ENCODE data around the gene CACNA2D4. TPM values are rescaled to one million over a fixed set of nuclear protein-coding genes. Genes with fewer than 3 reads are reported as not detected.

The CACNA2D4 gene
- total and polyA plus RNA-seq, 11 donors: 0.10 to 9.0 (median 1.2) TPM

- H3K4me1 ChIP-seq: peaks cover 8 to 46% (median 27%) of the 10 kb centered on the region in 12 donors
- no peak for ATAC-seq
- peak in 2 of 5 donors; percentile 20 to 39 for DNase-seq
- intact Hi-C loops (cut with DNase I): loop anchor here in 8 of 10 donors (5.0 to 10.0 kb wide), 8 partner anchors 233 to 990 kb away; partner anchors contain the start of gene CACNA1C (in 1 of the 8)
- no peaks in the 10 kb centered on the region for H3K36me3 ChIP-seq
- peak overlapping the region in 11 of 12 donors; percentile 6 to 86 (median 63) for H3K27ac ChIP-seq
- H3K27me3 ChIP-seq: no peaks in the 10 kb centered on the region
- H3K9me3 ChIP-seq: no peaks in the 10 kb centered on the region
- WGBS, 4 donors: 74 to 83% (median 80%) methylated on average over 13 to 15 of the region's 15 CpGs
- TF ChIP-seq POLR2A (IDR thresholded peaks at IDR 0.05): no peak
- TF ChIP-seq, protein P1, sequence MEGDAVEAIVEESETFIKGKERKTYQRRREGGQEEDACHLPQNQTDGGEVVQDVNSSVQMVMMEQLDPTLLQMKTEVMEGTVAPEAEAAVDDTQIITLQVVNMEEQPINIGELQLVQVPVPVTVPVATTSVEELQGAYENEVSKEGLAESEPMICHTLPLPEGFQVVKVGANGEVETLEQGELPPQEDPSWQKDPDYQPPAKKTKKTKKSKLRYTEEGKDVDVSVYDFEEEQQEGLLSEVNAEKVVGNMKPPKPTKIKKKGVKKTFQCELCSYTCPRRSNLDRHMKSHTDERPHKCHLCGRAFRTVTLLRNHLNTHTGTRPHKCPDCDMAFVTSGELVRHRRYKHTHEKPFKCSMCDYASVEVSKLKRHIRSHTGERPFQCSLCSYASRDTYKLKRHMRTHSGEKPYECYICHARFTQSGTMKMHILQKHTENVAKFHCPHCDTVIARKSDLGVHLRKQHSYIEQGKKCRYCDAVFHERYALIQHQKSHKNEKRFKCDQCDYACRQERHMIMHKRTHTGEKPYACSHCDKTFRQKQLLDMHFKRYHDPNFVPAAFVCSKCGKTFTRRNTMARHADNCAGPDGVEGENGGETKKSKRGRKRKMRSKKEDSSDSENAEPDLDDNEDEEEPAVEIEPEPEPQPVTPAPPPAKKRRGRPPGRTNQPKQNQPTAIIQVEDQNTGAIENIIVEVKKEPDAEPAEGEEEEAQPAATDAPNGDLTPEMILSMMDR (IDR thresholded peaks at IDR 0.05): no peak
- no peak overlapping the region for H3K4me3 ChIP-seq
Measured at GRCh38 chr12:1794440-1795090, 123.9 kb downstream of the CACNA2D4 start.

DNA sequence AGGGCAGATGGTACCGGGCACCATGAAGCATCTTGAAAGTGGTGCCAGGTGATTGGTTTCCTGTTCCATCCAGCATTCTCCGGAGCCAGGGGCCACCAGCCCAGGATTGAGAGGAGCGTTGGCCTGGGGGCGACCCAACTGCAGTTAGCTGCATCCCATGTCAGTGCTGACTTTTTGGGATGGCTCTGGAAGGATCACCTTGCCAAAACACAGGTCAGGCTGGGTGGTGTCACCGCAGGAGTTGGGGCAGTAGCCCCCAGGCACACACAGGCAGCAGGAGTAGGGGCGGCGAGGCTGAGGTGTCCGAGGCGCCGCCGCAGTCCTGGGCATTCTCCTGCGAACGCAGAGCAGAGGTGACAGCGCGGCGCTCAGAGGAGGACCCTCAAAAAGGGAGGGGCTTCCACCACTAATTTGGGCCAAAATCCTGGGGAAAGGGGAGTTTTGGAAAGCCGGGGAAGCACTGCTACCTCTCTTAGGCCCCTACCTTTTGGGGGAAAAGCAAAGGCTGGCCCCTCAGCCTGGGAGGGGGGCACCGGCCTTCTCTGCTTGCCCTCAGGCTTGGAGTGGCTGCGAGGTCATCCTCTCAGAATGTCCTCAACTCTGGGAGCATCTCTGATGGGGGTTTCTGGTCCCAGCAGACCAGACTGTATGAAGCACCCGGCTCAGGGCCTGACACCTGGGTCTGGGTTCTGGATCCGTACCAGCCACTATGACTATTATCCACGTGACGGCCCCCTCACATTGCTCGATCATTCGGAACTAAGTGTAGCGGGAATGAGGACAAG is 124.8 kb downstream of the CACNA2D4 start:
- H3K4me1 ChIP-seq: peaks cover 8 to 46% (median 27%) of the 10 kb centered on the region in 12 donors
- no peak for TF ChIP-seq POLR2A (IDR thresholded peaks at IDR 0.05)
- TF ChIP-seq, protein P1 (IDR thresholded peaks at IDR 0.05): no peak
- H3K27ac ChIP-seq: peak overlapping the region in 10 of 12 donors; percentile 2 to 86 (median 59)
- WGBS, 4 donors: 90 to 95% (median 91%) methylated on average over 18 to 26 of the region's 26 CpGs
- DNase-seq (peak in 1 of 5 donors; percentile 25), ATAC-seq (no peak)
- H3K27me3 ChIP-seq: no peaks in the 10 kb centered on the region
- H3K9me3 ChIP-seq: no peaks in the 10 kb centered on the region
- no peak overlapping the region for H3K4me3 ChIP-seq
- peaks cover 0 to 1% (median 0%) of the 10 kb centered on the region in 9 donors for H3K36me3 ChIP-seq
- intact Hi-C loops (cut with DNase I): loop anchor here in 3 of 10 donors (10.0 kb wide), 2 partner anchors 241 to 991 kb away; no protein-coding TSS in a partner anchor

DNA sequence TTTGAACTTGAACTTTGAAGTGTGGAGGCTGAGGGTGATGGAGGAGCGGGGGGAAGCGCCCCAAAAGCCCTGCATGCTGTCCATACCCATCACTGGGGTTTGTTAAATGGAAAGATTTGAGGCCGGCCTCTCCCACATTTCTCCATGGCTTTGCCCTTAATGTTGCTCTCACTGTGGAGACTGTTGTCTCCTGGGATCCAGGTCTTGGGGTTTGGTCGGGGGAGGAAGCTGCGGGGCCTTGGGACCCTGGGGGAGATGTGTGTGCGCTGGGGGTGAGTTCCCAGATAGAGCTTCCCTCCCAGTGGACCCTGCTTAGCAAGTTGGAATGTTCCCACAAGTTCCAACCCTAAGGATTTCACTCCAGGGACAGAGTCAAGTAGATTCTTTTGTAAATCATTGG is 126.0 kb downstream of the CACNA2D4 start:
- DNase-seq: peak in 1 of 5 donors; percentile 29
- H3K27me3 ChIP-seq: no peaks in the 10 kb centered on the region
- no peaks in the 10 kb centered on the region for H3K9me3 ChIP-seq
- no peak for ATAC-seq
- peak overlapping the region in 2 of 12 donors; percentile 9 to 50 for H3K27ac ChIP-seq
- TF ChIP-seq, protein P1 (IDR thresholded peaks at IDR 0.05): no peak
- no peak for TF ChIP-seq POLR2A (IDR thresholded peaks at IDR 0.05)
- H3K36me3 ChIP-seq: peaks cover 0 to 13% (median 1%) of the 10 kb centered on the region in 9 donors
- peaks cover 8 to 43% (median 27%) of the 10 kb centered on the region in 12 donors for H3K4me1 ChIP-seq
- H3K4me3 ChIP-seq: no peak overlapping the region
- WGBS, 4 donors: 76 to 89% (median 83%) methylated on average over 6 of the region's 6 CpGs
- intact Hi-C loops (cut with DNase I): loop anchor here in 3 of 10 donors (10.0 kb wide), 2 partner anchors 242 to 992 kb away; no protein-coding TSS in a partner anchor

Data from heart left ventricle (tissue), 16 donors.